Activated CD8-positive, alpha-beta memory T cell treated with anti-CD3 and anti-CD28 coated beads for 1 hour (primary cell): Measurements from ENCODE around the gene IER3IP1.
"Not testable (repeated sequence)": the region's sequence is repeated elsewhere in the genome, so short reads cannot be mapped to it uniquely, and the experiment has no call there.

ENCODE experiments used
- DNase-seq, 2 donors: peaks; one replicate each; pipeline ENCODE4 v3.0.0-alpha.2; 2020; ENCODE audit warnings: low read depth in 1 of 2; ENCODE audit errors: extremely low read depth in 1 of 2

Gene IER3IP1, protein sequence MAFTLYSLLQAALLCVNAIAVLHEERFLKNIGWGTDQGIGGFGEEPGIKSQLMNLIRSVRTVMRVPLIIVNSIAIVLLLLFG

GRCh38 chr18:47175898-47176575, at the start of gene IER3IP1:
Gene IER3IP1, minus strand, starts transcription at chr18:47176364. Its CDS starts 87 bp downstream, at chr18:47176277.
- DNase-seq: peak; percentile 67 to 76

DNA sequence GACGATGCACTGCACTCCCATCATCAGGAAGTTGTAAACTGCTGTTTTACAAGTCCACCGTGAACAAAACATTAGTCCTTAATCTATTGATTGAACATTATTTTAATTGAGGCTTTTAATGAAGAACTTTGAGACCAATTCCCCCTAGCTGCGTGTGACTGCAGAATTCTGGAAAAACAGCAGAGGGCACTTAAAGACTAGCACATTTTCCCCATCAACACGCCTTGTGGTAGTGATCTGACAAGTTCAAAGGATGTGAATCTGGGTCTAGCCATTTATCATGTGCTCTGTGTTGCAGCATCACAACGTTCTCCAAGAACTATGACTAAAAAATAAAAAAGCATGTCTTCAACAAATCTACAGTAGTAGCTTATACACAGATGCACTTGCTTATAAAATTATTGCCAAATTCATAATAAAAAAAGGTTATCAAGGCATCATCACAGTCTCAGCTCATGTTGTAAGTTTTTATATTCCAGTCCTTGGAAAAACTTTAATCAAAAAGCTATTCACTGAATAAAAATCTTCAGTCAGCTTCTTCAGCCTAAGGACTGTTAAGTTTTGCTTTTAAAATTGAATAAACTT, 39.5 kb upstream of the IER3IP1 start:
- no peak for DNase-seq

DNA sequence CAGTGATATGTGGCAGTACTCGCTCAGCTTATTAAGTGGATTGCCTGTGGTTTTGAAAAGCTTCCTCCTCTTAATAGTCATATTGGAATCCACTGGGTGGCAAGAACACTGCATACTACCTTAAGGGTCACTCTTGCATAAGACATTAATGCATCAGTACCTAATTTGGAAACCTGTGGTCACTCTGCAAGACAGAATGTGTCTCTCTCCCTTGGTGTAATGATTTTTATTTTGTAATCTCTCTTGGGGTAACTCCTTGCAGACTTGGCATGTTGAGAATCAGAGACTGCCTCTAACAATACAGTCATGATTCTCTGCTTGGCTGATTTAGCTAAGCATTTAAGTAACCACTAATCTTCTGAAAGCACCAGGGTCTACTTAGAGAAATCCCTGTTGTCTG, 33.0 kb upstream of the IER3IP1 start:
- no peak for DNase-seq

GRCh38 chr18:47206945-47207637, 30.9 kb upstream of the IER3IP1 start:
- no peak for DNase-seq

- DNase-seq: no peak
Measured at GRCh38 chr18:47204908-47205522, 28.9 kb upstream of the IER3IP1 start.

GRCh38 chr18:47203626-47204464, 27.7 kb upstream of the IER3IP1 start:
- no peak for DNase-seq

DNA sequence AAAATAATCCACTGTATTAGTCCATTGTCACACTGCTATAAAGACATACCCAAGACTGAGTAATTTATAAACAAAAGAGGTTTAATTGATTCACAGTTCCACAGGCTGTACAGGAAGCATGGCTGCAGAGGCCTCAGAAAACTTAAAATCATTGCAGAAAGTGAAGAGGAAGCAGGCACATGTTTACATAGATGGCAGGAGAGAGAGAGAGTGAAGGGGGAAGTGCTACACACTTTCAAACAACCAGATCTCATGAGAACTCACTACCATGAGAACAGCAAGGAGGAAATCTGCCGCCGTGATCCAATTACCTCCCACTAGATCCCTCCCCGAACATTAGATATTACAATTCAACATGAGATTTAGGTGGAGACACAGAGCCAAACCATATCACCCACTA, 19.8 kb upstream of the IER3IP1 start:
- DNase-seq: not testable (repeated sequence)

- no peak for DNase-seq
Measured at GRCh38 chr18:47191961-47192360, 15.8 kb upstream of the IER3IP1 start.

DNA sequence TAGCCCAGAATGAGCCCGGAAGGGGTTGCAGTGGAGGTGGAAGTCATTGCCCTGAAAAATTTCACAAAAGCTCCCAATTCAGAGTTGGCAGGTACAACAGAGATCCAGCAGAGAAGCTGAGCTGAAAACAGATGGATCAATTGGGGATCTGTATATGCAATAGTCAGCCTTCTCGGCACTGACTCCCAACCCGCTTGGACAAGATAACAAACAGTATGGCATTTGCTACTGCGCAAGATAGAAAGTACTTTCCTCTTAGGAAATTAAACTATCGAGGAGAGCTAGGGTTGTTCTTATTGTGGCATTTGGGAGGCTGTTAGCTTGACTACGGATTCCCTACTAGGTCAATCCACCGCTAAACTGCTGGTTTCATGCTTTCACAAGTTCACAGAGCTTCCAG, 11.6 kb upstream of the IER3IP1 start:
- no peak for DNase-seq

GRCh38 chr18:47184419-47185050, 8.4 kb upstream of the IER3IP1 start:
- DNase-seq: no peak

DNA sequence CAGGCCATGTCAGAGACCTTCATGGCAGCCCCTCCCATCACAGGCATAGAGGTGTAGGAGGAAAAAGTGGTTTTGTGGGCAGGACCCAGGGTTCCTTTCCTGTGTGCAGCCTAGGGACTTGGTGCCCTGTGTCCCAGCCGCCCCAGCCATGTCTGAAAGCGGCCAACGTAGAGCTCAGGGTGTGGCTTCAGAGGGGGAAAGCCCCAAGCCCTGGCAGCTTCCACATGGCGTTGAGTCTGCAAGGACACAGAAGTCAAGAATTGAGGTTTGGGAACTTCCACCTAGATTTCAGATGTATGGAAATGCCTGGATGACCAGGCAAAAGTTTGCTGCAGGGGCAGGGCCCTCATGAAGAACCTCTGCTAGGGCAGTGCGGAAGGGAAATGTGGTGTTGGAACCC, 6.0 kb upstream of the IER3IP1 start:
- DNase-seq: not testable (repeated sequence)

GRCh38 chr18:47180765-47181164, 4.6 kb upstream of the IER3IP1 start:
- DNase-seq: no peak

DNA sequence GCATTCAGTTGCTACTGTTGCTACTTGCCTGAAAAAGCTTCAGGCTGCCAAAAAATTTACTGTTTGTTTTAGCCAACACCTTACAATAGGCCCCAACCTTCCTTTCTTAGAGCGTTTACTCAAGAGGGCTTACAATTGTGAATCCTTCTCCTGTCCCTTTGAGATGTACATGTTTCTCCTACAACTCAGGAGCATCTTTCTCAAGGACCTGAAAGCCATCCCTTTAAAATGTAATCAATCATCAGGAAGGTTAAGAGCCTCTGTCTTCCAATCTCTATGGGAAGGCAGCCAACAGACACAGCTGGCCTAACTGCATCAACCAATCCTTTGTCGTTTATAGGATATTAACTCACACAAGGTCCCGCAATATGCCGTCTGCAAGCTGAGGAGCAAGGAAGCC, 3.4 kb upstream of the IER3IP1 start:
- DNase-seq: no peak

DNA sequence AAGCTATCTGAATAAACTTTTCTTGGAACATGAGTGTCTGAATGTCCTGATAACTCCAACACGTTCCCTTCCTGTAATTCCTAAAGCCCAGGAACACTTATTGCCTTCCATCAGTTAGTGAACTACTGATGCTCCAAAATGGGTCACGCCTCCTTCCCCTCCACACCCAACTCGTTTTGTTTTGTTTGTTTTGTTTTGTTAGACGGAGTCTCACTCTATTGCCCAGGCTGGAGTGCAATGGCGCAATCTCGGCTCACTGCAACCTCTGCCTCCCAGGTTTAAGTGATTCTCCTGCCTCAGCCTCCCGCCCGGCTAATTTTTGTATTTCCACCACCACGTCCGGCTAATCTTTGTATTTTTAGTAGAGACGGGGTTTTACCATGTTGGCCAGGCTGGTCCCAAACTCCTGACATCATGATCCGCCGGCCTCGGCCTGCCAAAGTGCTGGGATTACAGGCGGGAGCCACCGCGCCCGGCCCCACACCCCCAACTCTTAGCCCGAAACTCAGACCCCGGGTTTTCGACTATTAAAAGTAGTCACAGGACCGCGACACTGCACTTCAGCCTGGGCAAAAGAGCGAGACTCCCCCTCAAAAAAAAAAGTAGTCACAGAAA, 774 bp downstream of the IER3IP1 start:
- no peak for DNase-seq

DNA sequence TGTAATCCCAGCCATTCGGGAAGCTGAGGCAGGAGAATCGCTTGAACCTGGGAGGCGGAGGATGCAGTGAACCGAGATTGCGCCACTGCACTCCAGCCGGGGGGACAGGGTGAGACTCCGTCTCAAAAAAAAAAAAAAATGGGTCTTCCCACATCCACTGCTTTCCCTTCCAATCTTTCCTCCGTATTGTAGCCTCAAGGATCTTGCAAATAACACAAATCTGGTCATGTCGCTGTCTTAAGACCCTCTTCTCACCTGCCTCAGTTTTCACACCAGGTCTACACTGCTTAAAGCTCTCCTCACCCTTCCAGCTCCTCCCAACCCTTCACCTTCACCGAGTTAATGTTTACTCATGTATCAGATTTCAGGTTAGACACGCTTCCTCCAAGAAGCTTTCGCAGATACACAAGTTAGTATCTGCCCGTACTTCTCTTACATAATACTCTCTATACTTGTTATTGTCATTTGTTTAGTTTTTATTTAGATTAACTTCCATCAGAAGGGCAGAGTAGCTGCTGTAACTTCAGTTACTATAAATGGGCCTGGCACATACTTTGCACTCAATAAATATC, 1.5 kb downstream of the IER3IP1 start:
- DNase-seq: no peak

DNA sequence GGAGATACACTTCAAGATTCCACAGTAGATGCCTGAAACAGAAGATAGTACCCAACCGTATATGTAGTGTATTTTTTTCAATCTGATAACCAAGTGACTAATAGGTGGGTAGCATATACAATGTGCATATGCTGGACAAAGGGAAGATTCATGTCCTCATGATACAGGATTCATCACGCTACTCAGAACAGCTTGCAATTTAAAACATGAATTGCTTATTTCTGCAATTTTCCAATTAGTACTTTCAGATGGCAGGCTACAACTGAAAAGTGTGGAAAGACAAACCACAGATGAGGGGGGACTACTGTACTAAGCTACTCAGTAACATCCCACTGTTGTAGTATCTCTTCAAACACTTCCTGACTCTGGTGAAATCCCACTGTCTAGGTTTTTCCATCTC, 3.7 kb downstream of the IER3IP1 start:
- no peak for DNase-seq

- DNase-seq: no peak
Measured at GRCh38 chr18:47168913-47169312, 7.3 kb downstream of the IER3IP1 start.

DNA sequence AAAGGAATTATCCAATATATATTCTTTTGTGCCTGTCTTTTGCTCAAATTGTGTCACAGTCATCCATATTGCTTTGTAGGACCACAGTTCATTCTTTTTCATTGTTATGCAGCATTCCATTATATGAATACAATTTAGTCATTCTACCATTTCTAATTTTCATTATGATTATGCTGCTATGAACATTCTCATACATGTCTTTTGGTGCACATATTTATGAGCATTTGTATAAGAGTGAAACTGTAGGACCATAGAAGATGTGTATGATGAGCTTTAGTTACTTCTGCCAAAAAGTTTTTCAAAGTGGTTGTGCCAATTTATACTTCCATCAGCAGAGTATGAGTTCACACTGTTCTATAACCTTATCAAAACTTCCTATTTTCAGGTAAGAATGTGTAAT, 7.7 kb downstream of the IER3IP1 start:
- DNase-seq: no peak

DNA sequence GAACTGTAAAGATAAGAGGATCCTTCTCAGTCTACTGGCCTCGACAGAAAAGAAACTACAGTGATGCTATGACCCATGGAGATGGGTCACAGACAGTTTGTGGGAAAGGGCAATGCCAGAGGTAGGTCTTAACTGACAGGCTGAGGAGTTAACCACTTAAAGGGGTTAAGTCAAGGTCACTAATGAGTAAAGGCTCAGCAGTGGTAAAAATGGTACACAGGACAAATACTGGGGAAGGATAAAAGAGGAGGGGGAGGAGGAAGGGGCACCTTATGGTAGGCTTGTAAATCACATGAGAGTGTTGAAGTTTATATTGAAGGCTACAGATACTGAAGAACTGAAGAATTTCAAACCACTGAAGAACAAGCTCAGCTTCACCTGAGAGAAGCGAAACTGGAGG, 9.9 kb downstream of the IER3IP1 start:
- DNase-seq: no peak
